HCT116 (cell line): ENCODE data around the gene MAP1LC3B.

ENCODE experiments used
- CTCF ChIP-seq, 3 experiments: fragments of 200-600 bp in 1 of 3; sonication (generic) in 1 of 3; IDR thresholded peaks in 2 of 3; conservative IDR thresholded peaks in 1 of 3; 2 replicates each; pipeline ENCODE4 v1.5.1; 2012 to 2017; ENCODE audit warnings: low read depth in 2 of 3, low read length in 2 of 3, antibody characterized with exemption in 1 of 3, borderline replicate concordance in 1 of 3, control low read depth in 1 of 3, mild to moderate bottlenecking in 1 of 3, mixed read lengths in 1 of 3, mixed run types in 1 of 3, moderate library complexity in 1 of 3; ENCODE audit not compliant: insufficient read depth in 1 of 3
- JUND ChIP-seq: IDR thresholded peaks from 2 replicates; pipeline ENCODE4 v1.6.1; 2012
- POLR2A ChIP-seq: IDR thresholded peaks from 2 replicates; pipeline ENCODE4 v1.7.0; 2011; ENCODE audit warnings: borderline replicate concordance; ENCODE audit not compliant: insufficient read depth, insufficient read length; ENCODE audit errors: extremely low read depth
- REST ChIP-seq: IDR thresholded peaks from 2 replicates; pipeline ENCODE4 v1.6.1; 2012; ENCODE audit warnings: low read depth
- SIN3A ChIP-seq: IDR thresholded peaks from 2 replicates; pipeline ENCODE4 v1.6.1; 2012; ENCODE audit warnings: low read depth
- TCF7L2 ChIP-seq: IDR thresholded peaks from 2 replicates; pipeline ENCODE4 v1.7.0; 2011; ENCODE audit warnings: borderline replicate concordance, inconsistent platforms; ENCODE audit not compliant: insufficient read depth, insufficient read length; ENCODE audit errors: extremely low read depth

GRCh38 chr16:87414251-87414680 is 22.1 kb downstream of the MAP1LC3B start:
- TF ChIP-seq TCF7L2 (no peak), JUND (no peak), CTCF (IDR thresholded peaks at IDR 0.05 in 2 of 3, conservative IDR thresholded peaks at IDR 0.05 in 1 of 3; ENCODE audit: borderline replicate concordance in 1 of 3, insufficient read depth in 1 of 3, low read depth in 2 of 3, low read length in 2 of 3) (no peak), SIN3A (no peak), REST (no peak), POLR2A (no peak)
